IMR-90 (cell line): ENCODE measurements around the gene SEMA5A. TPM values are rescaled to one million over a fixed set of nuclear protein-coding genes. Genes with fewer than 3 reads are reported as not detected.

ENCODE experiments used
- ATAC-seq: fragments of 200-7000 bp; cut with Tn5 transposase; 2 replicates; pipeline ENCODE4 v1.9.1; 2020; ENCODE audit warnings: low read depth, mild to moderate bottlenecking, moderate library complexity
- BruUV-seq: library from RNA; stranded (reverse); fragments of 400-500 nt; replicated peaks from 2 replicates; lab custom pipeline; 2021; lab: Mats Ljungman, UMichigan
- CTCF ChIA-PET: fragments of 300-600 bp; formaldehyde crosslinking; extraction: SDS; loops from one replicate; lab custom pipeline; 2021; ENCODE audit warnings: antibody characterized with exemption; lab: Yijun Ruan, JAX
- POLR2A ChIA-PET: fragments of 300-600 bp; sonication (Branson Sonifier 250); formaldehyde crosslinking; loops from one replicate; lab custom pipeline; 2022; ENCODE audit warnings: antibody characterized with exemption; ENCODE audit not compliant: unreplicated experiment; lab: Charles Lee
- DNase-seq: peaks from one replicate; pipeline ENCODE4 v3.0.0; 2013
- H2AFZ ChIP-seq: replicated peaks from 2 replicates; pipeline ENCODE3; 2013; ENCODE audit warnings: low read length, mild to moderate bottlenecking; ENCODE audit not compliant: poor library complexity
- H2AK5ac ChIP-seq: 2 replicates; pipeline ENCODE4 v1.6.1; 2013; ENCODE audit warnings: low read depth, low read length, inconsistent platforms
- H2AK9ac ChIP-seq: replicated peaks from 2 replicates; pipeline ENCODE3; 2013; ENCODE audit warnings: mild to moderate bottlenecking, low read depth, low read length, moderate library complexity; ENCODE audit not compliant: poor library complexity
- H2BK120ac ChIP-seq: 2 replicates; pipeline ENCODE4 v1.6.1; 2013; ENCODE audit warnings: low read depth, low read length, inconsistent platforms
- H2BK15ac ChIP-seq: 3 replicates; pipeline ENCODE4 v1.6.1; 2013; ENCODE audit warnings: low read depth, low read length, inconsistent platforms
- H2BK20ac ChIP-seq: 2 replicates; pipeline ENCODE4 v1.6.1; 2013; ENCODE audit warnings: low read depth, mild to moderate bottlenecking, inconsistent platforms, low read length, moderate library complexity
- H2BK5ac ChIP-seq: 2 replicates; pipeline ENCODE4 v1.6.1; 2013; ENCODE audit warnings: mild to moderate bottlenecking, low read depth, low read length, inconsistent platforms; ENCODE audit not compliant: poor library complexity, severe bottlenecking
- H3K14ac ChIP-seq: replicated peaks from 2 replicates; pipeline ENCODE4 v1.6.1; 2013; ENCODE audit warnings: low read depth, low read length, inconsistent platforms
- H3K18ac ChIP-seq: 2 replicates; pipeline ENCODE4 v1.6.1; 2013; ENCODE audit warnings: low read depth, low read length, control low read depth
- H3K23ac ChIP-seq: 2 replicates; pipeline ENCODE4 v1.6.1; 2013; ENCODE audit warnings: low read depth, low read length, inconsistent platforms
- H3K27ac ChIP-seq: 2 replicates; pipeline ENCODE4 v1.5.1; 2013; ENCODE audit warnings: mild to moderate bottlenecking, control low read depth, low read length; ENCODE audit not compliant: insufficient read depth
- H3K27me3 ChIP-seq: 2 replicates; pipeline ENCODE4 v1.6.1; 2013; ENCODE audit warnings: low read length; ENCODE audit not compliant: control insufficient read depth, insufficient read depth
- H3K36me3 ChIP-seq: 2 replicates; pipeline ENCODE4 v1.6.1; 2013; ENCODE audit warnings: low read length, mixed read lengths; ENCODE audit not compliant: control insufficient read depth, insufficient read depth
- H3K4ac ChIP-seq: 2 replicates; pipeline ENCODE4 v1.6.1; 2013; ENCODE audit warnings: low read depth, low read length, inconsistent platforms
- H3K4me1 ChIP-seq: 2 replicates; pipeline ENCODE4 v1.6.1; 2013; ENCODE audit warnings: low read length, mixed read lengths; ENCODE audit not compliant: control insufficient read depth, insufficient read depth
- H3K4me2 ChIP-seq: 2 replicates; pipeline ENCODE4 v1.6.1; 2013; ENCODE audit warnings: low read depth, mild to moderate bottlenecking, control low read depth, low read length, moderate library complexity
- H3K4me3 ChIP-seq: 2 replicates; pipeline ENCODE4 v1.5.1; 2013; ENCODE audit warnings: low read depth, mild to moderate bottlenecking, control low read depth, low read length, moderate library complexity; ENCODE audit not compliant: insufficient read depth
- H3K56ac ChIP-seq: 2 replicates; pipeline ENCODE4 v1.6.1; 2013; ENCODE audit warnings: low read length, inconsistent platforms; ENCODE audit not compliant: insufficient read depth; ENCODE audit errors: extremely low read depth
- H3K79me1 ChIP-seq, 2 experiments: 2 replicates each; pipeline ENCODE4 v1.6.1; 2013; ENCODE audit warnings: low read length in 2 of 2, inconsistent platforms in 1 of 2, low read depth in 1 of 2
- H3K9ac ChIP-seq: 2 replicates; pipeline ENCODE4 v1.6.1; 2013; ENCODE audit warnings: low read depth, low read length, control low read depth
- H3K9me1 ChIP-seq: 2 replicates; pipeline ENCODE4 v1.6.1; 2013; ENCODE audit warnings: low read length, inconsistent platforms; ENCODE audit not compliant: insufficient read depth
- H3K9me3 ChIP-seq: 2 replicates; pipeline ENCODE4 v1.6.1; 2013; ENCODE audit warnings: low read length; ENCODE audit not compliant: control insufficient read depth, insufficient read depth
- H4K20me1 ChIP-seq: 2 replicates; pipeline ENCODE4 v1.6.1; 2013; ENCODE audit warnings: low read length, inconsistent platforms; ENCODE audit not compliant: insufficient read depth
- H4K5ac ChIP-seq: 2 replicates; pipeline ENCODE4 v1.6.1; 2013; ENCODE audit warnings: mild to moderate bottlenecking, low read depth, low read length, control low read depth
- H4K8ac ChIP-seq, 2 experiments: 2 replicates each; pipeline ENCODE4 v1.6.1; 2013; ENCODE audit warnings: low read depth in 2 of 2, low read length in 2 of 2, control low read depth in 1 of 2, inconsistent platforms in 1 of 2
- H4K91ac ChIP-seq: 2 replicates; pipeline ENCODE4 v1.6.1; 2013; ENCODE audit warnings: low read depth, low read length, inconsistent platforms; ENCODE audit not compliant: insufficient read depth
- BHLHE40 ChIP-seq: fragments of 150-350 bp; IDR thresholded peaks from 2 replicates; pipeline ENCODE4 v1.6.1; 2016; ENCODE audit warnings: mild to moderate bottlenecking, low read depth, low read length
- CHD1 ChIP-seq: IDR thresholded peaks from 2 replicates; pipeline ENCODE4 v1.6.1; 2012; ENCODE audit warnings: low read depth, low read length, improper control_type of control experiment
- FOS ChIP-seq: fragments of 150-350 bp; IDR thresholded peaks from 2 replicates; pipeline ENCODE4 v1.6.1; 2016; ENCODE audit warnings: low read depth, low read length
- MAFK ChIP-seq: IDR thresholded peaks from 2 replicates; pipeline ENCODE4 v1.6.1; 2012; ENCODE audit warnings: low read depth, low read length, improper control_type of control experiment
- MAZ ChIP-seq: IDR thresholded peaks from 2 replicates; pipeline ENCODE4 v1.6.1; 2012; ENCODE audit warnings: low read depth, mild to moderate bottlenecking, low read length, improper control_type of control experiment, moderate library complexity, borderline replicate concordance
- MXI1 ChIP-seq: IDR thresholded peaks from 2 replicates; pipeline ENCODE4 v1.6.1; 2012; ENCODE audit warnings: low read depth, mild to moderate bottlenecking, low read length, moderate library complexity, borderline replicate concordance
- NFE2L2 ChIP-seq: fragments of 150-350 bp; IDR thresholded peaks from 2 replicates; pipeline ENCODE4 v1.6.1; 2016; ENCODE audit warnings: low read depth, mild to moderate bottlenecking, low read length
- POLR2A ChIP-seq: IDR thresholded peaks from 2 replicates; pipeline ENCODE4 v1.6.1; 2012; ENCODE audit warnings: mild to moderate bottlenecking, low read depth, low read length
- RAD21 ChIP-seq: IDR thresholded peaks from 2 replicates; pipeline ENCODE4 v1.6.1; 2012; ENCODE audit warnings: low read length, improper control_type of control experiment
- RCOR1 ChIP-seq: IDR thresholded peaks from 2 replicates; pipeline ENCODE4 v1.6.1; 2012; ENCODE audit warnings: mild to moderate bottlenecking, low read length, improper control_type of control experiment; ENCODE audit not compliant: insufficient replicate concordance
- RFX5 ChIP-seq: IDR thresholded peaks from 2 replicates; pipeline ENCODE4 v1.8.0; 2012; ENCODE audit warnings: low read depth, mild to moderate bottlenecking, low read length, moderate library complexity
- SMC3 ChIP-seq: fragments of 150-350 bp; IDR thresholded peaks from 2 replicates; pipeline ENCODE4 v1.6.1; 2016; ENCODE audit warnings: low read depth, mild to moderate bottlenecking, antibody characterized with exemption, low read length, moderate library complexity
- WGBS, 2 experiments: methylation state at CpG; one replicate each; pipeline versions ENCODE4 v1.1.5 to v1.1.7; 2013; ENCODE audit warnings: missing lambda C conversion rate in 2 of 2; ENCODE audit not compliant: insufficient read length in 1 of 2; ENCODE audit errors: extremely low coverage in 2 of 2; 5-methylcytosine and 5-hydroxymethylcytosine counted together
- dilution Hi-C: fragments of 300-500 bp; cut with HindIII; formaldehyde crosslinking; loops from one replicate; pipeline ENCODE4 v1.14.3; 2018; ENCODE audit warnings: low sequenced_read_pairs; ENCODE audit not compliant: unreplicated experiment
- in situ Hi-C: fragments of 300-500 bp; cut with MboI; formaldehyde crosslinking; loops from 3 replicates; pipeline ENCODE4 v1.14.3; 2019; ENCODE audit warnings: low sequenced_read_pairs, inconsistent platforms, mixed read lengths
- intact Hi-C: fragments of 100-400 bp; cut with micrococcal nuclease; formaldehyde crosslinking; loops from 2 replicates; pipeline ENCODE4 v1.10.0; 2022
- polyA plus RNA-seq, 3 experiments: library from polyadenylated mRNA; depleted of rRNA; stranded (reverse); fragments of >200 nt; gene quantifications; 2 replicates each; pipeline ENCODE4 v1.2.3, GENCODE V29; 2012; ENCODE audit warnings: low replicate concordance in 1 of 3
- total RNA-seq: library from RNA; depleted of rRNA; stranded (reverse); fragments of >200 nt; gene quantifications from 2 replicates; pipeline ENCODE4 v1.2.3, GENCODE V29; 2012
- TF ChIP-seq, protein P1 (sequence below): fragments of 150-350 bp; IDR thresholded peaks from 2 replicates; pipeline ENCODE4 v1.6.1; 2016; ENCODE audit warnings: low read depth, mild to moderate bottlenecking, low read length, moderate library complexity, borderline replicate concordance
- TF ChIP-seq, protein P2 (sequence below): conservative IDR thresholded peaks from 2 replicates; pipeline ENCODE4 v1.5.1; 2012; ENCODE audit warnings: mild to moderate bottlenecking, low read depth, low read length, improper control_type of control experiment
- TF ChIP-seq, protein P3 (sequence below): fragments of 150-350 bp; IDR thresholded peaks from 2 replicates; pipeline ENCODE4 v1.6.1; 2017; ENCODE audit warnings: mild to moderate bottlenecking, antibody characterized with exemption, low read length, low read depth

The SEMA5A gene
- total and polyA plus RNA-seq, 2 of the 4 experiments (the other 2 are of a cell fraction): 8.2 to 9.9 TPM

DNA sequence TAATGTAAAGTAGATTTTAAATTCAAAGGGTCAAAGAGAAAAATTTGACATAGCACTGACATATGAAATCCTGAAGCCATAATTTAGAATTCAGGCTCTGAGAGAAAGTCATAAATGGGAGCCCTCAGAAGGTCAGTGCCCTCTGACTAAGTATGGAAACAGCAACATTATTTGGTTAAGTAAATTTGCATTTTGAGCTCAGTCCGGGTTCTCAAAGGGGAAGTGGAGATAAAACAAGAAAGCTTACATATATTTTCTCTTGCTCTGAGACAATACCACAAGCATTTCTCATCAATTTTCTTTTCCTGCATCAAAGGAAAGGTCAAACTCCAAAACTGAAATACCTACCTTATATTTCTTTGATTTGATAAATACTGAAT, 348.0 kb downstream of the SEMA5A start:
- no peak overlapping the region for H3K4me3 ChIP-seq
- no TSS peak for BruUV-seq
- H3K9me1 ChIP-seq: peaks cover 28% of the 10 kb centered on the region
- POLR2A ChIA-PET: no interaction called here
- H4K91ac ChIP-seq: no peak overlapping the region
- H2AFZ ChIP-seq: no peak overlapping the region
- no peak overlapping the region for H3K14ac ChIP-seq
- H3K4me2 ChIP-seq: no peak overlapping the region
- 0 out of 2 replicates have a peak, but pooled peaks have one; percentile 28 for ATAC-seq
- no peaks in the 10 kb centered on the region for H3K27me3 ChIP-seq
- no peak overlapping the region for H3K9ac ChIP-seq
- H4K8ac ChIP-seq: no peak overlapping the region
- H2AK9ac ChIP-seq: no peak overlapping the region
- no peak overlapping the region for H4K5ac ChIP-seq
- peaks cover 2% of the 10 kb centered on the region; the same call in 1 of the 2 replicates for H3K9me3 ChIP-seq
- TF ChIP-seq MAZ (no peak), MAFK (no peak), RFX5 (no peak), NFE2L2 (no peak), RAD21 (no peak), BHLHE40 (no peak), FOS (no peak), RCOR1 (no peak), SMC3 (no peak), CHD1 (no peak), MXI1 (no peak), POLR2A (no peak)
- TF ChIP-seq, protein P1, sequence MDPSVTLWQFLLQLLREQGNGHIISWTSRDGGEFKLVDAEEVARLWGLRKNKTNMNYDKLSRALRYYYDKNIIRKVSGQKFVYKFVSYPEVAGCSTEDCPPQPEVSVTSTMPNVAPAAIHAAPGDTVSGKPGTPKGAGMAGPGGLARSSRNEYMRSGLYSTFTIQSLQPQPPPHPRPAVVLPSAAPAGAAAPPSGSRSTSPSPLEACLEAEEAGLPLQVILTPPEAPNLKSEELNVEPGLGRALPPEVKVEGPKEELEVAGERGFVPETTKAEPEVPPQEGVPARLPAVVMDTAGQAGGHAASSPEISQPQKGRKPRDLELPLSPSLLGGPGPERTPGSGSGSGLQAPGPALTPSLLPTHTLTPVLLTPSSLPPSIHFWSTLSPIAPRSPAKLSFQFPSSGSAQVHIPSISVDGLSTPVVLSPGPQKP: no peak
- TF ChIP-seq, protein P2, sequence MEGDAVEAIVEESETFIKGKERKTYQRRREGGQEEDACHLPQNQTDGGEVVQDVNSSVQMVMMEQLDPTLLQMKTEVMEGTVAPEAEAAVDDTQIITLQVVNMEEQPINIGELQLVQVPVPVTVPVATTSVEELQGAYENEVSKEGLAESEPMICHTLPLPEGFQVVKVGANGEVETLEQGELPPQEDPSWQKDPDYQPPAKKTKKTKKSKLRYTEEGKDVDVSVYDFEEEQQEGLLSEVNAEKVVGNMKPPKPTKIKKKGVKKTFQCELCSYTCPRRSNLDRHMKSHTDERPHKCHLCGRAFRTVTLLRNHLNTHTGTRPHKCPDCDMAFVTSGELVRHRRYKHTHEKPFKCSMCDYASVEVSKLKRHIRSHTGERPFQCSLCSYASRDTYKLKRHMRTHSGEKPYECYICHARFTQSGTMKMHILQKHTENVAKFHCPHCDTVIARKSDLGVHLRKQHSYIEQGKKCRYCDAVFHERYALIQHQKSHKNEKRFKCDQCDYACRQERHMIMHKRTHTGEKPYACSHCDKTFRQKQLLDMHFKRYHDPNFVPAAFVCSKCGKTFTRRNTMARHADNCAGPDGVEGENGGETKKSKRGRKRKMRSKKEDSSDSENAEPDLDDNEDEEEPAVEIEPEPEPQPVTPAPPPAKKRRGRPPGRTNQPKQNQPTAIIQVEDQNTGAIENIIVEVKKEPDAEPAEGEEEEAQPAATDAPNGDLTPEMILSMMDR: no peak
- TF ChIP-seq, protein P3, sequence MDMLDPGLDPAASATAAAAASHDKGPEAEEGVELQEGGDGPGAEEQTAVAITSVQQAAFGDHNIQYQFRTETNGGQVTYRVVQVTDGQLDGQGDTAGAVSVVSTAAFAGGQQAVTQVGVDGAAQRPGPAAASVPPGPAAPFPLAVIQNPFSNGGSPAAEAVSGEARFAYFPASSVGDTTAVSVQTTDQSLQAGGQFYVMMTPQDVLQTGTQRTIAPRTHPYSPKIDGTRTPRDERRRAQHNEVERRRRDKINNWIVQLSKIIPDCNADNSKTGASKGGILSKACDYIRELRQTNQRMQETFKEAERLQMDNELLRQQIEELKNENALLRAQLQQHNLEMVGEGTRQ: no peak
- H4K20me1 ChIP-seq: no peaks in the 10 kb centered on the region
- no peak overlapping the region for H2BK120ac ChIP-seq
- in situ Hi-C loops (no loop called here), intact Hi-C loops (no loop called here), dilution Hi-C loops (no loop called here)
- H3K4ac ChIP-seq: no peak overlapping the region
- H3K27ac ChIP-seq: no peak overlapping the region
- H2BK5ac ChIP-seq: no peak overlapping the region
- H3K18ac ChIP-seq: no peak overlapping the region
- WGBS, 2 experiments: no CpG with 5 or more reads among the region's 1 CpG
- CTCF ChIA-PET: interaction anchor here (1.1 kb wide), 1 partner anchor 14 kb away, joined by 3 read pairs; no protein-coding TSS in a partner anchor
- no peak overlapping the region for H3K23ac ChIP-seq
- no peak overlapping the region for H2AK5ac ChIP-seq
- H3K79me1 ChIP-seq: peaks cover 0 to 19% of the 10 kb centered on the region in 2 experiments; a peak in 1 of 4 replicates
- no peak overlapping the region for H2BK20ac ChIP-seq
- H3K36me3 ChIP-seq: peaks cover 5% of the 10 kb centered on the region
- H3K4me1 ChIP-seq: peaks cover 4% of the 10 kb centered on the region
- no peak overlapping the region for H3K56ac ChIP-seq
- H2BK15ac ChIP-seq: no peak overlapping the region
- DNase-seq: peak; percentile 70
